NB4 (cell line): ENCODE results near the gene ANKRD6.

Source experiments
- DNase-seq: peaks from one replicate; pipeline ENCODE4 v3.0.0; 2010; ENCODE audit warnings: low read depth
- H3K4me3 ChIP-seq: one replicate; pipeline ENCODE4 v1.5.1; 2011; ENCODE audit warnings: mild to moderate bottlenecking, low read depth, low read length, moderate library complexity
- CTCF ChIP-seq: IDR thresholded peaks from one replicate; pipeline ENCODE4 v1.5.1; 2012; ENCODE audit warnings: low read depth, low read length
- MAX ChIP-seq: IDR thresholded peaks from 2 replicates; pipeline ENCODE4 v1.6.1; 2011; ENCODE audit warnings: low read depth, low read length
- MYC ChIP-seq: IDR thresholded peaks from 2 replicates; pipeline ENCODE4 v1.6.1; 2011; ENCODE audit warnings: low read depth, low read length
- POLR2A ChIP-seq: IDR thresholded peaks from 2 replicates; pipeline ENCODE4 v1.6.1; 2011; ENCODE audit warnings: mild to moderate bottlenecking; ENCODE audit not compliant: insufficient read length; ENCODE audit errors: extremely low read depth

Gene ANKRD6

GRCh38 chr6:89682991-89683390 is 250.0 kb downstream of the ANKRD6 start:
- no peak overlapping the region for H3K4me3 ChIP-seq
- TF ChIP-seq CTCF (no peak), MYC (no peak), POLR2A (no peak), MAX (no peak)
- no peak for DNase-seq
